Epithelial cell of prostate (primary cell): ENCODE measurements around the gene EZH2.

Source experiments
- DNase-seq: peaks from one replicate; pipeline ENCODE4 v3.0.0-alpha.2; 2011; ENCODE audit warnings: low read depth, low spot score
- H3K27ac ChIP-seq: fragments of 450-650 bp; 2 replicates; pipeline ENCODE4 v1.5.1; 2017; ENCODE audit warnings: mild to moderate bottlenecking

The EZH2 gene

DNA sequence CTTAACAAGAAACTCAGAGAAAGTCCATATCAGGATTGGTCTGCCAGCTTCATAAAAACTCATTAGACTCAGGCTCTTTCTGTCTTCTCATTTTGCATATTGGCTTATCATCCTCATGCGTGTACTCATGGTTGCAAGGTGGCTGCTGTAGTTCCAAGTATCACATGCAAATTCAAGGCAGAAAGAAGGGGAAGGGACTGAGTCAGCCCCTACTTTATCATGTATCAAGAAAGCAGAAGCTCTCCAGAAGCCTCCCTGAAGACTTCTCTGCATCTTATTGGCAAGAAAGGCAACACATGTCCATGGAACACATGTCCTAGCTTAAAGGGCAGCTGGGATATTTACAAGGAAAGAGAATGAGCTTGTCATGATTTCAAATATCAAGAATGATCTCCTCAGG lies 19.4 kb upstream of the EZH2 start:
- H3K27ac ChIP-seq = no peak overlapping the region
- DNase-seq = no peak

- DNase-seq = peak; percentile 75
Measured at GRCh38 chr7:148901178-148901577, 17.1 kb upstream of the EZH2 start.

DNA sequence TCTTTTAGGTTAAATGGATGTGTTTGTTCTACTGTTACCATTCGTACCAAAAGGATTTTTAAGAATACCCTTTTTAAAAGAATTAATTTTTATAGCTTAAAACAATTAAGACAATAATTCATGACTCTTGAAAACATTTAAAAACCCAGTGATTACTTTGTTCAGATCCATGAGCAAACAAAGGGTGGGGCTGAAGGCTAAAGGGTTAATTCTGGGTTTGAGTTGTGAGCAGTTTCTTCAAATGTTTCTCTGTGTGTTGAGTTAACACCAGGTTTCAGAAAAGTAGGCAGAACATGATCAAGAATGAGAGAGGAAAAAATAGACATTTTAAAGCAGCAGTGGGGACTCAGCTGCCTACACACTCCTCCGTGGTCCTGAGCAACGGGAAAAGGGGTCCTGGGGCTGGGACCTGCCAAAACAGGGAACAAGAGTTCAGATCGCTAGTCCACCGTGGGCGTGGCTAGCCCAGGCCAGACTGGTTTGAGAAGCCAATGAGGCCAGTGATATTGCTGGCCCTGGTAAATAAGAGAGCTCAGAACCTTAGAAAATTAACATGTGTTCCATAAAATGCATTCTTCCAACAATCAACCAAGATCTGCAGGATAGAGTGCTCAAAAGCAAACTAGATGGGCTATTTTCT lies 14.9 kb upstream of the EZH2 start:
- no peak for DNase-seq
- no peak overlapping the region for H3K27ac ChIP-seq

More at GRCh38 chr7:148901178-148901577, 17.1 kb upstream of the EZH2 start:
- peak overlapping the region; percentile 70 for H3K27ac ChIP-seq

DNA sequence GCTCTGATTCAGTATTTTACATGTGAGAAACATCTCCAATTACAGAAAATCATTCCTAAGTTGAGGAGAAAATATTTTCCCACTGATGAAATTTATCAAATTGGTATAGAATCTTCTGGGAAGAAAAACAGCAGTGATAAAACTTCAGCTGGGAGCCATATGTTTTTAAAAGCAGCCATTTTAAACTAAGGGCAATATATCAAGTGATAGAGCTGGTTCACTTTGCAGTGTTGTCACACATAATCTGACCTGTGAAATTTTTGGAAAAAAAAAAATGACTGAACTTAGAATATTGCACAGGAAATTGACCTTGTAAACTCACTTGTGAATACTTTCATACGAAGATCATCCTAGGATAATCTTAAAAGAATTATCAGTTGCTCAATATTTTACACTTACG lies 10.5 kb upstream of the EZH2 start:
- no peak overlapping the region for H3K27ac ChIP-seq

GRCh38 chr7:148893071-148893470 lies 9.0 kb upstream of the EZH2 start:
- no peak overlapping the region for H3K27ac ChIP-seq
- no peak for DNase-seq

More for the DNA sequence above, 10.5 kb upstream of the EZH2 start:
- no peak for DNase-seq

- no peak for DNase-seq
- no peak overlapping the region for H3K27ac ChIP-seq
Measured at GRCh38 chr7:148888300-148888699, 4.2 kb upstream of the EZH2 start.

DNA sequence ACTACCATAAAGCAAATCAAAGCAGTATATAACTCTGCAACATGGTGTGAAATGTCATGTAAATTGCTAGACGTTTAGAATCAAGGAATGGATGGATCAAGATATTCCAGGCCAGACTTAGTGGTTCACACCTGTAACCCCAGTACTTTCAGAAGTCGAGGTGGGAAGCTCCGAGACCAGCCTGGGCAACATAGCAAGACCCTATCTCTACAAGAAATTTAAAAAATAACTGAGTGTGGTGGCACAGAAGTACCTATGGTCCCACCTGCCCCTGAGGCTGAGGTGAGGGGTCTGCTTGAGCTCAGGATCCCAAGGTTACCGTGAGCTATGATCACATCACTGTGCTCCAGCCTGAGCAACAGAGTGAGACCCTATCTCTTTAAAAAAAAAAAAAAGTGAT lies 2.8 kb upstream of the EZH2 start:
- DNase-seq = no peak
- no peak overlapping the region for H3K27ac ChIP-seq

DNA sequence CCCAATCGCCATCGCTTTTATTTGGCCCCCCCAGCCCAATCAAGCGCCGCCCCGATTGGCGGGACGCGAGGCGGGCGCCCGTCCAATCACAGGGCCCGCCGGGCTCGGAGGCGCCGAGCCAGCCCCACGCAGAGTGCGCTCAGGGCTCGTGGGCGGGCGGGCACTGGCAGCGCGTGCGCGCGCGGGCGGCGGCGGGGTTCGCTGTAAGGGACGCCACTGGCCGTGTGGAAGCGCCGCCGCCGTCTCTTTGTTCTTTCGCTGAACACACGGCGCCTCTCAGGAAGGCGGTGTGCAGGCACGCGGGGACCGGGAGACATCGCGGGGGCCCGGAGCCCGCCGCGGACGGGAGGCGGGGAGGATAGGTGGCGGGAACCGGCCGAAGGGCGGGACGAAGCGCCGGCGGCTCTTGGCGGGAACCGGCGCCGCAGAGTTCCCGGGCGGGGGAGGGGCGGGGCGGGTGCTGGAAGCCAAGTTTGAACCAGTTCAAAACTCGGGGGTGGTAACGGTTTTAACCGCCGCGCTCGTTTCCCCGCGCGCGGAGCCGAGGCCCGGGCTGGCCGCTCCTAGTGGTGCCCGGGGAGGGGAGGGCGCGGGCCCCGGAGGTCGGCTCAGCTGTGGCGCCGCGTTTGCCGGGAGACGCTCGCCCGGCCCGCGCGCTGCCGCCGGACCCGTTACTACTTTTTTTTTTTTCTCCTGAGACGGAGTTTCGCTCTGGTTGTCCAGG lies 370 bp upstream of the EZH2 start:
- DNase-seq = peak; percentile 37
- peak overlapping the region; percentile 62 for H3K27ac ChIP-seq

DNA sequence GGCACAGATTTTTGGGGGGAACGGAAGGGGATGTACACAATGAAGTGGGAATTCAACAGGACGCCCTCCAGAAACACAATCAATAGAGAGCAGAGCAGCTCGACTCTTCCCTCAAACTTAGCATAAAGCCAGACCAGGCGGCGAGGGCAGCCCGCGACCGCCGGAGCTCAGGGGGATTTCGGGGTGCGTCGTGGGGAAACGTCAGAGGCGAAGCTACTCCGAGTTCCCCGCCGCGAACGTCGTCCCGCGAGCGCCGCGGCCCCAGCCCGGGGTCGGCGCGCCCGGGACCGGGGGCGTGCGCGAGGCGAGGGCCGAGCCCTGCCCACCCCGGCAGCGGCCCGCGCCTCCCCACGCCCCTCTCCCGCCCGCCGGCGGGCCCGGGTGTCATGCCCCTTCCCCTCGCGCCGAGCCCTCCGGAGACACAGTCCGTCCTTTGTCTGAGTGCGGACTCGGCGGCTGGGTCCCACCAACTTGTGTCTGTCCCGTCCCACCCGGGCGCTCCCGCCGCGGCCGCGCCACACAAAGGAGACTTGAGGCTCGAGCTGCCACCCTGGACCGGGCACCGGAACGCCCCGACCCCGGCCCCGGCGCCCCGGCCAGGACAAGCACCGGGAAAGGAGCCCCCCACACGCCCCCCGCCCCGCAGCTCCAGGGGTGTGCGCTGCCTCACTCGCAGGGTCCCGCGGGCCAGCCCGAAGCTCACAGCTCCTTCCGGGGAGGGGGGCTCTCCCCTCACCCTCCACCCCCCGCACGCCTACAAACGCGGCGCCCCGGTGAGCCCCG lies 634 bp downstream of the EZH2 start:
- no peak for DNase-seq
- H3K27ac ChIP-seq = peak overlapping the region; percentile 62

DNA sequence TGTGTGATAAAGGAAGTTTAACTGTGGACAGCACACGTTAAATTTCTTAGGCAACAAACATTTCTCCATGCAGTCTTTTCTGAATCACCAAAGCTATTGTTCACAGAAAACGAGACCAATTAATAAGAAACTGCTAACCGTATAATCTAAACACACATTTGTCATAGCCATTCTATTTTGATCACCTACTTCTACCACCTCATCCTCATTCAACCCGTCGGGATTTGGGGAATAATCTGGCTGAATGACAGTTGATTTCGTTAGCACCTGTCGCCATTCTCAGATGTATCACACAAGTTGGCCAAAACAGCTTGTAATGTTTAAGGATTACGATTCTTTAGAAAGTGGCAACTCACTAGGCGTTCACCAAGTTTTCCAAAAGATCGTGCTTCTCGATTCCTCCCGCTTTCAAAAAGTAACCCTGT lies 1.2 kb downstream of the EZH2 start:
- H3K27ac ChIP-seq = peak overlapping the region; percentile 62
- DNase-seq = no peak

- no peak for DNase-seq
- H3K27ac ChIP-seq = peak overlapping the region; percentile 62
Measured at GRCh38 chr7:148882192-148882591, 1.9 kb downstream of the EZH2 start.

- H3K27ac ChIP-seq = no peak overlapping the region
- DNase-seq = no peak
Measured at GRCh38 chr7:148878317-148878716, 5.8 kb downstream of the EZH2 start.

DNA sequence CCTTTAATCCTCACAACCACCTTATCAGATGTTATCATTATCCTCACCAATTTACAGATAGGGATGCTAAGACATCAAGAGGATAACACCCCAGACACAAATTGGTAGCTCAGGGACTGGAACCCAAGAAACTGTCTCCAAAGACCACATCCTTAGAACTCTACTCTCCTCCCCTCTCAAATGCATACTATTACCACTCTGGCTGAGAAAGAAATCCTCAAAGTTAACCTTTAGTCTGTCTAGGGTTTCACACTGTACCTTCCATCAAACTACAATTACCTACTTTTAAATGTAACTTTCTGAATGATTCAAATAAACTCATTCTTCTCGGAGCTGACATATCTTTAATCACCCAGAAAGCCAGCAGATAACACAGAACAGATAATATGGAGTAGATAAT lies 6.6 kb downstream of the EZH2 start:
- no peak overlapping the region for H3K27ac ChIP-seq
- DNase-seq = no peak

DNA sequence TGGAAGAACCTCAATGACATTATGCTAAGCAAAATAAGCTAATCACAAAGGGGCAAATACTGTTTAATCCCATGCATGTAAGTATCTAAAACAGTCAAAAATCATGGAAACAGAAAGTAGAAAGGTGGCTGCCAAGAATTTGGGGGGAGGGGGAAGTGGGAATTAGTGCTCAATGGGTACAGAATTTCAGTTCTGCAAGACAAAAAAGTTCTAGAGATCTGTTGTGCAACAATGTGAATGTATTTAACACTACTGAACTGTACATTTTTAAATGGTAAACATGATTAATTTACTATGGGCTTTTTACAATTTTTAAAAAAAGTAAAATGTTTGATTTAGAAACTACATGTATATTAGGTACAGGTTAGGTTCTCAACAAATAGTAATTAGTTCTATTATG lies 11.9 kb downstream of the EZH2 start:
- no peak for DNase-seq
- H3K27ac ChIP-seq = no peak overlapping the region

DNA sequence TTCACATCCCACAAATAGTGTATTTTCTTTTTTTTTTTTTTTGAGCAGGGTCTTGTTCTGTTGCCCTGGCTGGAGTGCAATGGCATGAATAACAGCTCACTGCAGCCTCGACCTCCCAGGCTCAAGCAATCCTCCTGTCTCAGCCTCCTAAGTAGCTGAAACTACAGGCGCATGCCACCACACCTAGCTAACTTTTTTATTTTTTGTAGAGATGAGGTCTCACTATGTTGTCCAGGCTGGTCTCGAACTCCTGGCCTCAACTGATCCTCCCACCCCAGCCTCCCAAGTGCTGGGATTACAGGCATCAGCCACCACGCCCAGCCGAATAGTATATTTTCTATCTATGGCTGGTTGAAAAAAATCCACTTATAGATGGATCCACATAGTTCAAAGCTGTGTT lies 12.5 kb downstream of the EZH2 start:
- DNase-seq = no peak
- no peak overlapping the region for H3K27ac ChIP-seq

DNA sequence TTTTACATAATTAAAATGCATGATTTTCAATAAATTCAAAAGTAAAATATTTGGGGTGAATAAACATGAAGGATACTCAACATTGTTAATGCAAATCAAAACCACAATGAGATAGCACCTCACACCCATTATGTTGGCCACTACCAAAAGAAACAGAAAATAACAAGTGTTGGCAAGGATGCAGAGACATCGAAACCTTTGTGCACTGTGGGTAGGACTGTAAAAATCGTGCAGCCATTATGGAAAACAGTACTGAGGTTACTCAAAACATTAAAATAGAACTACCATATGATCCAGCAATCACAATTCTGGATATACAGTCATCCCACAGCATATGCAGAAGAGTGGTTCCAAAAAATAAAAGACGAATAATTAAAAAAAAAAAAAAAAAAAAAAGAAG lies 13.1 kb downstream of the EZH2 start:
- DNase-seq = no peak
- no peak overlapping the region for H3K27ac ChIP-seq

GRCh38 chr7:148868378-148868674 lies 15.8 kb downstream of the EZH2 start:
- no peak overlapping the region for H3K27ac ChIP-seq
- no peak for DNase-seq

DNA sequence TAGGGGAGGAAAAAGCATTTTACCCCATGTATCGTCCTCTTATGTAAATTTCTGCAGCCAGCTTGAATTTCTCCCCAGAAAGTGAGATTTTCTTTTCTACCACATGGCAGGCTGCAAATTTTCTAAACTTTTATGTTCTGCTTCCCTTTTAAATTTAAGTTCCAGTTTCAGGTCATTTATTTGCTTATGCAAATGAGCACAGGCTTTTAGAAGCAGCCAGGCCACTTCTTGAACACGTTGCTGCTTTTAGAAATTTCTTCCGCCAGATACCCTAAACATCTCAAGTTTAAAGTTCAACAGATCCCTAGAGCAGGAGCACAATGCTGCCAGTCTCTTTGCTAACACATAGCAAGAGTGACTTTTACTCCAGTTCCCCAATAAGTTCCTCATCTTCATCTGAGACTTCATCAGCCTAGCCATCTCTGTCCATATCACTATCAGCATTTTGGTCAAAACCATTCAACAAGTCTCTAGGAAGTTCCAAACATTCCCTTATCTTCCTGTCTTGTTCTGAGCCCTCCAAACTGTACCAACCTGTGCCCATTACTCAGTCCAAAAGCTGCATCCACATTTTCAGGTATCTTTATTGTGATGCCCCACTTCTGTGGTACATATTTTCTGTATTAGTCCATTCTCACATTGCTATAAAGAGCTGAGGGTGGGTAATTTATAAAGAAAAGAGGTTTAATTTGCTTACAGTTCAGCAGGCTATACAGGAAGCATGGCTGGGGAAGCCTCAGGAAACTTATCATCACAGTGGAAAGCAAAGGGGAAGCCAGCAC lies 16.3 kb downstream of the EZH2 start:
- DNase-seq = no peak
- H3K27ac ChIP-seq = no peak overlapping the region

- H3K27ac ChIP-seq = no peak overlapping the region
- no peak for DNase-seq
Measured at GRCh38 chr7:148866362-148866761, 17.7 kb downstream of the EZH2 start.

- no peak for DNase-seq
- H3K27ac ChIP-seq = no peak overlapping the region
Measured at GRCh38 chr7:148865283-148865682, 18.8 kb downstream of the EZH2 start.

DNA sequence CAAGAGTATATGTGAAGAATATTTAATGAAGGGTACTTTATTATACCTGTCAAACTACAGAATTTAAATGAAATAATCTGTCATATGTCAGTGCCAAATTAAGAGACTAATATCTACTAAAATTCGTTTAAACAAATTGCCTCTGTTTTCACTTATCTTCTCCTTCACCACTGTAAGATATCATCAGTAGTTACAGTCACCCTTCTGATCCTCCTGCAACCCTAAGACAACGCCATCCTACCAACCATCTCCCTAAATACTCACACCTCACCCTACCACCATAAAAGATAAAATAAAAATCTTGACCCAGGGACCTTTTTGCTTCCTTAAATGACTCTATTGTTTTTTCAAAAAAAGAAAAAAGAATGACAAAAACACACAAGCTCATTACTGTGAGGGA lies 20.8 kb downstream of the EZH2 start:
- no peak overlapping the region for H3K27ac ChIP-seq
- no peak for DNase-seq
